NOMO-1 treated with DMSO at 0.1 percent for 48 hours (cell line): ENCODE data around the gene CYTIP.

ENCODE experiments used
- DNase-seq: peaks from one replicate; lab custom pipeline; 2025; ENCODE audit not compliant: unreplicated experiment; lab: John Stamatoyannopoulos, UW

Gene CYTIP

GRCh38 chr2:157465554-157465953, 21.7 kb upstream of the CYTIP start:
- DNase-seq: no peak

- no peak for DNase-seq
Measured at GRCh38 chr2:157463002-157463401, 19.1 kb upstream of the CYTIP start.

- DNase-seq: no peak
Measured at GRCh38 chr2:157460897-157461296, 17.0 kb upstream of the CYTIP start.

- DNase-seq: no peak
Measured at GRCh38 chr2:157460384-157460837, 16.5 kb upstream of the CYTIP start.

GRCh38 chr2:157459486-157459885, 15.6 kb upstream of the CYTIP start:
- no peak for DNase-seq

- DNase-seq: no peak
Measured at GRCh38 chr2:157447741-157448140, 3.9 kb upstream of the CYTIP start.

GRCh38 chr2:157447031-157447430, 3.1 kb upstream of the CYTIP start:
- DNase-seq: no peak

DNA sequence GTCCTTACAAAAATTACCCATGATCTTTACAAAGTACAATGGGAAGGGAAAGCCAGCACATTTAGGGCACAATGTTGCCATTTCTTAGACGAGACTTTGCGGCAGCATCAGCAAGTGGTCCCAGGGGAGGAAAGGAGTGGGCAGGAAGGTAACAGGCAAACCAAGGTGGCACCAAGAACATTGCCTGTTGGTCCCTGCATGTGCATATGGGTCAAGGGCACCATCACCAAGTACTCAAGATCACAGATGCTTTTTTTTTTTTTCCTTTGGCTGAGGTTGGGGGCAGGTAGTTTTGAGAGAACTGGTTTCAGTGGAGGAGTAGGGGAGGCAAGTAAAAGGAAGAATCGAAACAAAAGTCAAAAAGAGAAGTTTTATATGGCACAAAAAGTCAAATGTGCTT, 752 bp upstream of the CYTIP start:
- peak; percentile 7 for DNase-seq

GRCh38 chr2:157443090-157443489, 799 bp downstream of the CYTIP start:
- DNase-seq: peak; percentile 23

DNA sequence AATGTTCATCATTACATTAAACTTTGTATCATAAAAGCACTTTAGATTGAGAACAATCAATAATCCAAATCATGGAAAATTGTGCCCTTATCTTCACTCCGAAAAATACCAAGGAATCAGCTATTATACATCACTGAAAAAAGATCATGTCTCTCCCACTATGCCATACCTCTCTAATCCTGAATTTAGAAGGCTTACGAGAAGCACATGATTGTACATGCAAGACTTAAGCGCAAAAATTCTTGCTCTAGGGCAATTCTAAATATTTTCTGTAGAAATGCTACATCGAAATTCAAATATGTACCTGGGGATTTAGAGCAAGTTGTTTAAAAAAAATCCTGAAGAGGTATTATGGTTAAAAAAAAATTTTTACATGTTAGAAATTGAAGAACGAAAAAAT, 1.3 kb downstream of the CYTIP start:
- DNase-seq: no peak

- DNase-seq: no peak
Measured at GRCh38 chr2:157442191-157442590, 1.7 kb downstream of the CYTIP start.

- DNase-seq: peak; percentile 28
Measured at GRCh38 chr2:157441072-157441454, 2.8 kb downstream of the CYTIP start.

- DNase-seq: no peak
Measured at GRCh38 chr2:157440404-157441071, 3.4 kb downstream of the CYTIP start.

- DNase-seq: peak; percentile 35
Measured at GRCh38 chr2:157439824-157440186, 4.1 kb downstream of the CYTIP start.

GRCh38 chr2:157438863-157439823, 4.7 kb downstream of the CYTIP start:
- DNase-seq: peak; percentile 37

- DNase-seq: no peak
Measured at GRCh38 chr2:157433394-157433793, 10.5 kb downstream of the CYTIP start.

- DNase-seq: no peak
Measured at GRCh38 chr2:157432475-157433106, 11.3 kb downstream of the CYTIP start.

- DNase-seq: no peak
Measured at GRCh38 chr2:157431176-157431575, 12.7 kb downstream of the CYTIP start.

DNA sequence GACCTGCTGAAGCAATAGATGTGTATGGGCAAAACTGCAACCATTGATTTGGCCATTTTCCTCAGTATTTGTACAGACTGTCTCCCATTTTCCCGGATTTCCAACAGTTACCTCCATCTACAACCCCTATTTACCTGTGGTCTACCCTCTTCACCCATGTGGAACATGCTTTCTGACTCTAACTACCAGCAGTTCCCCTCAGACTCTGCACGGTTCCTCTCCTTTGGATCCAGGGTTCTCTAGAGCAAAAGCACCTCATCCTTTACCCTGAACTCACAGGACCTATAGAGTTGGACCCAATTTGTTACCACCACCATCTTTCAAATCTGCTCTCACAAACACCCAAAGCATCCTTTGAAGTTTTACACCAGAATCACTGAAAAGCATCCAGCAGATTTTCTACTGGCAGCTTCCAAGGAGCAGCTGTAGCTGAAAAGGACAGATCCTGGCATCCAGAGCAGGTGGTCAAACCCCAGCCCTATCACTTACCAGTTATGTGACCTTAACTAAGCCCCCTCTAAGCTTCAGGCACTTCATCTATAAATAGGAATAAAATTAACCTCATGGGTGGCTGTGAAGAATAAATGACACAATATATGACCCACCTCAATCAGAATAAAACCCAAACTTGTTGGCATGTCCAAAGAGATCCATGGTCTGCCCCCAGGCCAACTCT, 15.3 kb downstream of the CYTIP start:
- DNase-seq: no peak

DNA sequence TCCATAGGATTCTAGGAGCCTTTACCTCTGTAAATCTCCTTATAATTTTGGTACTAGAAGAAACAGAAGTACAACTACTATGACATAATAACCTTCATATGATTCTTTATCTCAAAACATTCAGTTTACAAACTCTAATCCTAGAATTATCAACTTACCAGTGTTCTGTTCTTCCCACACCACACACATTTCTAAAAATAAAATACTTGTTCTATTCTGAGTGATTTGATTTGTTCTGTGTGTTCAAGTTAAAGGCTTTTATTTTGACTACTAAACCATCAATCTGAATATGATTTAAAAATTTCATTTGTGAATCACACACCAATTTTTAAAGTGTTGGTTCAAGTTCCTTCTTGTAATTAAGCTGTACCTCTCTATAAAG, 16.0 kb downstream of the CYTIP start:
- no peak for DNase-seq
